ENCODE results near the gene TMEM165.

Gene TMEM165

GRCh38 chr4:55409468-55410171 is 13.9 kb downstream of the TMEM165 start:
- DNase-seq, result no peak

- no peak for DNase-seq
Observed at GRCh38 chr4:55410431-55410830, 14.7 kb downstream of the TMEM165 start.

DNA sequence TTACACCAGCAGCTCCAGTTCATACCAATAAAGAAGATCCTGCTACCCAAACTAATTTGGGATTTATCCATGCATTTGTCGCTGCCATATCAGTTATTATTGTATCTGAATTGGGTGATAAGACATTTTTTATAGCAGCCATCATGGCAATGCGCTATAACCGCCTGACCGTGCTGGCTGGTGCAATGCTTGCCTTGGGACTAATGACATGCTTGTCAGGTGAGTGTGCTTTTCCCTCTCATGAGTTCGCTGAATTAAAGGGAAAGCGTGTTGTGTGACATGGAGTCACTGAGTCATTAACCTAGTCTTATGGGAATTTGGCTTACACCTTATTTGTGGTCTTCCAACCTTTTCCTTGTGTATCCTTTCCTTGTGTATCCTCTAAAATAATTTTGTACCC is 15.9 kb downstream of the TMEM165 start:
- DNase-seq, result no peak

DNA sequence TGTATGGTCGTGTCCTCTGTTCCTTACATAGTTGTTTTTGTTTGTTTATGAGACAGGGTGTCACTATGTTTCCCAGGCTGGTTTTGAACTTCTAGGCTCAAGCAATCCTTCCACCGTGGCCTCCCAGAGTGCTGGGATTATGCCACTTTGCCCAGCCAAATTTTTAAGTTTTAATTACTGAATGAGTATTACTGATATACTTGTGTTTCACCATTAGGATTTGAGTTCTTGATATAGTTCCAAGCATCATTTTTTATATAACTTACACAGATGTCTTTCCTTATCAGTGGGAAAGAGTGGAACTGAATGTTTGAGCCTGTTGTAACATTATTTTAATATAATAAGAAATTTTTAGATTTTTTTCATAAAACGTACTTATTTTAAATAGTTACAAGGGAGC is 20.4 kb downstream of the TMEM165 start:
- DNase-seq, result no peak

DNA sequence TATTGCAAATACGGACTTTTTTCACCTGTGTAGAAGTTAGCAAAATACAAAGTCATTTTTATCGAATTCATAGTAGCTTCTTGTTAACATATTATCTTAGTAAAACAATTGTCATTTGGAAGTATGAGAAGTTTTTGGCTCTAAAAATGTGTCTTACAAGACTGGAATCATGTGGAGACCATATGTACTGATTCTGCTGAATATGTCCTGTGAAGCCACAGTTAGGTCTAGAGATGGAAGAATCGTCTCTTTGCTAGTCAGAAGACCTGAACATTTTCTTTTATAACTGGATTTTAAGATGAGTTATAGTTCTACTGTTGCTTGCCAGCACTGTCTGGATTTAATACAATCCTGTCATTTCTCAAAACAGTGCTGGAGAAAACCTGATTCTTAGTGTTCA is 29.0 kb downstream of the TMEM165 start:
- no peak for DNase-seq

DNA sequence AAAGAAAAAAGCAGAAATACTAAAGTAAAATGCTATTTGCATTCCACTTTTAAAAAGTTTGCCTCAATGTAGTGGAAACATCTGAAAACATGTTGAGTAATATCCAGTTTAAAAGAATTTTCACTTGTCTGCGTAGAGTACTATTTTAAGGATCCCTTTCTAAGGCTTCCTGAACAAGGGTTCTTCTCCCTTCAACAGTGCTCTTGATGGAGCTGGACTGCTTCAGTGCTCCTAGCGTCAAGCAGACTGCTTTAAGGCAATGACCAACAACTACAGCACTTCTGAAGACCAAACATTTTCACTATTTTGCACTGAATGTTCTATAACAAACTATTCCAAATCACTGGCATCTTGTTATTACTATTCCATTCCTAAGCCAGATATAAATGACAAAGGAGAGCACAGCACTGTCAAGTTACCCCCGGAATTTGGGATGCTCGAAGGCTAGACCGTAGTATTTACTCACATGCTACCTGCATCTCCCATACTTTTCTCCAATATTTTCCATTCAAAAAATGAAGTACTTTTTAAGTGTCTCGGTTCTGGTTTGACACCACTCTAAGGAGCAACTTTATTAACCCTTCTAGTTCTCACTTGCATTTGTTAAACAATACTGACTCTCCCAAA is 36.1 kb downstream of the TMEM165 start:
- no peak for DNase-seq

- no peak for DNase-seq
Observed at GRCh38 chr4:55435141-55435841, 39.5 kb downstream of the TMEM165 start.

GRCh38 chr4:55437356-55437796 is 41.6 kb downstream of the TMEM165 start:
- no peak for DNase-seq

DNA sequence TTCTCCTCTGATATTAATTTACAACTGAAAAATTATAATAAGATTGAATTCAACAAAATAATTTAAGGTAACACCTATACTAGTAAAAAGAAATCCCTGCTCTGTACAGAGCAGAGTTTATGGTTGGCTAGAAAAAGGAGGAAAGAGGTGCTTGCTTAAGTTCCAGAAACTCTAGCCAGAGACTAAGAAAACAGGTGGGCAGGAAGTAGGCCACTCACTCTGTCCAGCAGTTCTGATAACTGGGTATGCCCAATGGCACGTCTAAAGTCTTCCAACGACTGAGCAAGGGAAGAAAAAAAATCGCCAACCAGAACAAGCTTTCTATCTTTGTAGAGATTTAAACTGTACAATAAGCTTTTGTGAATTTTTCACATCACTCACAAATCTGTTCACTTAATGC is 42.1 kb downstream of the TMEM165 start:
- DNase-seq, result no peak

DNA sequence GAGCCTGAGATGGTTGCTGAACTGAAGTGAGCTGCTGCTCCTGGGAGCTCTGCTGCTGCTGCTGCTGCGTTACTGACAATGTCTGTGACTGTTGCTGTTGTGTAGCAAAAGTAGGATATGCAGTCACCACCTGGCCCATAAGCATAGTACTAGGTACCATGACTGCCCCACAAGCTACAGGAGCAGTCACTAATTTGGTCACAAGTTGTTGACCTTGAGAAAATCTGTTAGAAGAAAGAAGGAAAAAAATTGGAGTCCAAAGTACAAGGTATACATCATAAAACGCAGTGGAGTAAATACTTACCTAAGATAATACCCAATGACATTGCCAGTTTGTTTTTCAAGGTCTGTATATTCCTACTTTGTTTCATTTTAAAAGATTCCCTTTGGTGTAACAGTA is 42.6 kb downstream of the TMEM165 start:
- DNase-seq, result no peak

DNA sequence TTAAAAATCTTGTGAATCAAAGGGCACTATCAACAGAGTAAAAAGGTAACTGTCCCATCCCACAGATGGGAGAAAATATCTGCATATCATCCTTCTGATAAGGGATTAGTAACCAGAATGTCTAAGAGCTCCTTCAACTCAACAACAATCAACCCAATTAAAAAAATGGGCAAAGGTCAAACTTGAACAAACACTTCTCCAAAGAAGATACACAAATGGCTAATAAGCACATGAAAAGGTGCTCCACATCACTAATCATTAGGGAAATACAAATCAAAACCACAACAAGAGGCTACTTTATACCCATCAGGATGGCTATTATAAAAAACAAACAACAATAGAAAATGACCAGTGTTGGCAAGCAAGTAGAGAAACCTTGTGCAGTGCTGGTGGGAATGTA is 43.3 kb downstream of the TMEM165 start:
- no peak for DNase-seq

DNA sequence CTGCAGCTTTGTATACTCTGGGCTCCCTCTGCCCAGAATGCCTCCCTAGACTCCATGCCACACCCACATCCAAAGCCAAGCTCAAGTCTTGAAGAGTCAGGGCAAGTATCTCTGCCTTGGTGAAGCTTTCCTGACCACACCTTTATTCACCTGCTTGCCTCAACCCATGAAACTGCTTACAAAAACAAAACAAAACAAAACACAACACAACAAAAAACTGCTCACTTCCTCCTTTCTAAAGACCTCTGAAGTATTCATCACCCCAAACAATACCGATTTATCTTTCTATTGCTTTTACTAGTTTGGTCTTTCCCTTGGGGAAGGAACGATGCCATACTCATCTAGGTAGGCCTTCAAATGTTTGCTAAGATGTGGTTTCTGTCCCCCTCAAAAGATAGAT is 45.0 kb downstream of the TMEM165 start:
- no peak for DNase-seq

GRCh38 chr4:55442541-55442940 is 46.8 kb downstream of the TMEM165 start:
- no peak for DNase-seq

DNA sequence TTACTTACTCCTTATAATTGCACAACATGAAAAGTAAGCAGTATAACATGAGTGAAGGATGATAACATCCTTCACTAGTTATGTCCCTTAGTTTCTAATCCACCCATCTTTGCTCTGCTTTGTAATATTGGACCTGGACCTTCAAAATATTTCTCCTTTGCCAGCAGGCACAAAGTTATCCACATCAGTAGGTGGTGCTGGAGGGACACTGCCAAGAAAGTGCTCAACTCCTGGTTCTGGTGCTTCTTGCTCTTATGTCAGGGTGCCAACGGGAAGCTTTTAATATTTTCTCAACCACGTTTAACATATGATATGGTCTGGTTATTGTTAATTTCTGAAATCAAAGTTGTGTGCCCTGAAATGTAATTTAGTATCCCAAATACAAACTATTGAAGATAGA is 49.1 kb downstream of the TMEM165 start:
- DNase-seq, result no peak

GRCh38 chr4:55445921-55446577 is 50.3 kb downstream of the TMEM165 start:
- DNase-seq, result no peak

DNA sequence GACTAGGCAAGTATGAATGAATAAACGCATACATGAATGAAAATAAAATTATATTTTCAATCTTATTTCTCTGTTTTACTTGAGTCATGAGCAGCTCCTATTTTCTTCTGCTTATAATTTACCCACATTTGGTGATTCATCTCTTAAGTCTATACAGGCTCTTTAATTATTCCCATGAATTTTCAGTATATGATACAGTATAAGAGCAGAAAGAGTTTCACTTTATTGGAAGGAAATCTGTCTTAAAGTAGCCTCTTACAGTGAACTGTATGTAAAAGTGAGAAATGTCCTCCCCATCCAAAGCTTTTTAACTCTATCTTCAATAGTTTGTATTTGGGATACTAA is 50.8 kb downstream of the TMEM165 start:
- no peak for DNase-seq

GRCh38 chr4:55447108-55447708 is 51.5 kb downstream of the TMEM165 start:
- DNase-seq, result no peak

DNA sequence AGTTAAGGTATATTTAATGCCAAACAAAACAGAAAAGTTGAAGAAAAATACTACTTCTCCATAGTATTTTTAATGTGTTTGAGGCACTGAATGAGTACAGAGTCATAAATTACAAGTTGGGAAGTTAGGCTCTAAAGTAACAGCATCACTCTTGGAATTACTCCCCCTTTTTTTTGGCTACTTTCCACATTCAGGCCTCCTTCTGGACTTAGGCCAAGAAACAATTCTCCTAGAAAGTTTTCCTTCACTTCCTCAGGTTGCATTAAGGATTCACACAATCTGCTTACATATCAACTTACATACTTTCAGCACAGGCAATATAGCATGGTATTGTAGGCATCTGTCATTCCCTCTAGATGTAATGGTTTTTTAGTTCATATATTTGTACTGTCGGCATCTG is 52.1 kb downstream of the TMEM165 start:
- DNase-seq, result no peak

DNA sequence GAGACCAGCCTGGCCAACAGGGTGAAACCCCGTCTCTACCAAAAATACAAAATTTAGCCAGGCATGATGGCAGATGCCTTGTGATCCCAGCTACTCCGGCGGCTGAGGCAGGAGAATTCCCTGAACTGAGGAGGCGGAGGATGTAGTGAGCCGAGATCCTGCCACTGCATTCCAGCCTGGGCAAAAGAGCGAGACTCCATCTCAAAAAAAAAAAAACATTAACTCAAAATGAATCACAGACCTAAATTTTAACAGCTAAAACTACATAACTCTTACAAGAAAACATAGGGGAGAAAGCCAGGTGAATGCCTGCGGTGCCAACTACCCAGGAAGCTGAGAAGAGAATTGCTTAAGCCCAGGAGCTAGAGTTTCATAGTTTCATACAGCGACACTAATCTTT is 54.8 kb downstream of the TMEM165 start:
- DNase-seq, result no peak

GRCh38 chr4:55458164-55458563 is 62.4 kb downstream of the TMEM165 start:
- DNase-seq, result no peak

GRCh38 chr4:55458611-55459010 is 62.9 kb downstream of the TMEM165 start:
- no peak for DNase-seq

- DNase-seq, result no peak
Observed at GRCh38 chr4:55466001-55466400, 70.2 kb downstream of the TMEM165 start.

- no peak for DNase-seq
Observed at GRCh38 chr4:55468724-55469123, 73.0 kb downstream of the TMEM165 start.
